HL-60 (cell line): ENCODE results near the gene ZNF444.
"Not testable (repeated sequence)": the region's sequence is repeated elsewhere in the genome, so short reads cannot be mapped to it uniquely, and the experiment has no call there.

Source experiments
- DNase-seq, 2 experiments: peaks; one replicate each; pipeline ENCODE4 v3.0.0-alpha.2; 2010 to 2020; ENCODE audit warnings: low read depth in 1 of 2, low spot score in 1 of 2
- H3K27ac ChIP-seq: fragments of 250-450 bp; sonication (Bioruptor Pico); replicated peaks from 2 replicates; pipeline ENCODE4 v1.5.1; 2020; ENCODE audit warnings: mild to moderate bottlenecking, moderate library complexity
- H3K27me3 ChIP-seq: fragments of 250-450 bp; sonication (Bioruptor Pico); 2 replicates; pipeline ENCODE4 v1.5.1; 2021; ENCODE audit warnings: mild to moderate bottlenecking, moderate library complexity; ENCODE audit not compliant: insufficient read depth, poor library complexity, severe bottlenecking
- H3K4me3 ChIP-seq: replicated peaks from 2 replicates; pipeline ENCODE4 v1.5.1; 2011; ENCODE audit warnings: mild to moderate bottlenecking, control low read depth, low read length; ENCODE audit not compliant: insufficient read depth
- CTCF ChIP-seq: IDR thresholded peaks from one replicate; pipeline ENCODE4 v1.5.1; 2011; ENCODE audit warnings: low read length, control low read depth, inconsistent platforms; ENCODE audit not compliant: insufficient read depth
- GABPA ChIP-seq: IDR thresholded peaks from 2 replicates; pipeline ENCODE4 v1.6.1; 2012; ENCODE audit warnings: low read depth
- POLR2AphosphoS5 ChIP-seq: IDR thresholded peaks from 2 replicates; pipeline ENCODE4 v1.6.1; 2012; ENCODE audit warnings: low read depth
- REST ChIP-seq: IDR thresholded peaks from 2 replicates; pipeline ENCODE4 v1.6.1; 2012; ENCODE audit warnings: low read depth; ENCODE audit not compliant: insufficient replicate concordance
- SPI1 ChIP-seq: IDR thresholded peaks from 2 replicates; pipeline ENCODE4 v1.6.1; 2012; ENCODE audit warnings: low read depth, mild to moderate bottlenecking, borderline replicate concordance

ZNF444 gene

GRCh38 chr19:56193981-56194640 lies 53.0 kb downstream of the ZNF444 start:
- no peak overlapping the region for H3K4me3 ChIP-seq
- H3K27ac ChIP-seq, result no peak overlapping the region
- no peak for DNase-seq
- TF ChIP-seq CTCF (no peak), POLR2AphosphoS5 (no peak), GABPA (no peak), SPI1 (no peak), REST (no peak)
- H3K27me3 ChIP-seq, result no peaks in the 10 kb centered on the region

- H3K27ac ChIP-seq, DNase-seq, H3K27me3 ChIP-seq, H3K4me3 ChIP-seq: not testable (repeated sequence)
Measured at GRCh38 chr19:56197646-56198045, 56.6 kb downstream of the ZNF444 start, which contains the start of gene ZSCAN5B. ZSCAN5B (minus strand) TSS chr19:56197783; CDS start chr19:56193052, 4,731 bp downstream.

GRCh38 chr19:56199687-56200086 lies 58.6 kb downstream of the ZNF444 start:
- H3K27ac ChIP-seq, result no peak overlapping the region
- DNase-seq, result no peak
- no peak overlapping the region for H3K4me3 ChIP-seq
- no peaks in the 10 kb centered on the region for H3K27me3 ChIP-seq
- TF ChIP-seq CTCF (no peak), POLR2AphosphoS5 (no peak), GABPA (no peak), REST (no peak), SPI1 (no peak)

- TF ChIP-seq REST, result no peak
- Histone ChIP-seq H3K27me3 (no peaks in the 10 kb centered on the region), H3K4me3 (no peak within 1 kb of the TSS), H3K27ac (no peak within 1 kb of the TSS)
- no peak for DNase-seq
Measured at GRCh38 chr19:56201973-56202372, 60.9 kb downstream of the ZNF444 start, which contains the start of gene ZSCAN5C. ZSCAN5C (plus strand) TSS chr19:56202273; CDS start chr19:56205914, 3,641 bp downstream.

- not testable (repeated sequence) for DNase-seq, H3K4me3 ChIP-seq, H3K27ac ChIP-seq, H3K27me3 ChIP-seq
Measured at GRCh38 chr19:56207581-56207980, 66.5 kb downstream of the ZNF444 start.
